NCI-H2081 treated with DMSO at 0.1 percent for 48 hours (cell line): Measurements from ENCODE around the gene TRA2B.

ENCODE experiments used
- DNase-seq: peaks from one replicate; lab custom pipeline; 2025; lab: John Stamatoyannopoulos, UW

The TRA2B gene

DNA sequence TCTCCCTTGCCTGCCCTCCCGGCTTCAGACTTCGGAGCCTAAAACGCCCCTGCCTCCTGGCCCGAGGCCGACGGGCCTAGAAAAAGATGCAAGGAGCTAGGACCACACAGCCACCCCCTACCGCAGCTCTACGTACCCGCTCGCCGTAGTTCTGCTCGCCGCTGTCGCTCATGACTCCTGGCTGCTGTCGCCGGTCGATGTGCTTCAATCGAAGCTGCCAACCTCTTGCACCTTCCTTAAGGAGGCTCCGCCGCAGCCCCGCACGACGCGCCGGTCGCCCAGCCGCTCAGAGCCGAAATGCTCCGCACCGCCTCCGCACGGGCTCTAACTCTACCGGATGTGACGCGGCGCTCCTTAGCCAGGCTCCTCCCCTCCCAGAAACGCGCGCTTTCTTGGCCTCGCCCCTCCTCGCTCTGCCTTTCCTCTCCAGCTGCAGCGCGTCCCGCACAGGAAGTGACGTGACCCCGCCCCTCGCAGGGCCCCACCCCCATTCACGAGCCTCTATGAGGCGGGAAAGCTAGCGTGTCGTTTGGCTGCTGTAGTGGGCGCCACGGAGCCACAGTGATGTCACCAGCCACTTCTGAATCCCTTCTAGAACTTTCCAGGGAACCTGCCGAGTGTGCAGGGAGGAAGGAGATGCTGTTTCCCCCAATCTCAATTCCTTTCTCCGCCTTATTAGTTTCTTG is at the start of gene TRA2B:
TRA2B (minus strand) TSS at position 326 of the 686 bp plus-strand sequence; CDS start at position 172, 154 bp downstream.
- DNase-seq: peak; percentile 97

DNA sequence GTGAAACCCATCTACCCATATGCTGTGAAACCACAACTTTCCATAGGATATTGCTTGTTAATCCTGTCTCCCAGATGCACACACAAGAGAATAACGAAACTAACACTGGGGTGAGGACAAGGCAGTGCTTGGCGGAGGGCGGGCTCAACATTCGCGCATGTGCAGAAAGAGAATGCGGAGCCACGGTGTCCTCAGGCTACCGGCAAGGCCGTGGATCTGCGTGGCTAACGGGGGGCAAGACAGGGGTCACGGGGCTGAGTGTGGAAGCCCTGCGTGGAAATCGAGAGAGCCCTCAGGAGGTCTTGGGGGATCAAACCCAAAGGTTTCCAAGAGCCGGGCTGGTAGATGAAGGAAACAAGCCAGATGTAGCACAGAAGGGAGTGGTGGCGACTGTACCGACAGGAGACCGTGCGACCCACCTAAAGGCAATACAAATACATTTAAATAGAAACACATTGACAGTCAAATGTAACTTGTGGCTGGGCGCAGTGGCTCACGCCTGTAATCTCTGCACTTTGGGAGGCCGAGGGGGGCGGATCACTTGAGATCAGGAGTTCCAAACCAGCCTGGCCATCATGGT is 48.5 kb upstream of the TRA2B start:
- no peak for DNase-seq

DNA sequence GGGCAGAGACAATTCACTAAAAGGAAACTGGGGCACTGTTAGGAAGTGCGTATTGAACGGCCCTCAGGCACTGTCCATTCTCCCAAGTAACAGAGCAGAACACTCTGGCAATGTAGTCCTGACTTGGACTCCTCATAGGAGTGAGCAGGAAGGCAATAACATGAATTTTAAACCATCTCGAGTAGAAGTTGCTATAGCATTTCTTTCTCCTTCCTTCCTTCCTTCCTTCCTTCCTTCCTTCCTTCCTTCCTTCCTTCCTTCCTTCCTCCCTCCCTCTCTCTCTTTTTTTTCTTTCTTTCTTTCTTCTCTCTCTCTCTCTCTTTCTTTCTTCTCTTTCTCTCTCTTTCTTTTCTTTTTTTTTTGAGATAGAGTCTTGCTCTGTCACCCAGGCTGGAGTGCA is 46.4 kb upstream of the TRA2B start:
- DNase-seq: no peak

DNA sequence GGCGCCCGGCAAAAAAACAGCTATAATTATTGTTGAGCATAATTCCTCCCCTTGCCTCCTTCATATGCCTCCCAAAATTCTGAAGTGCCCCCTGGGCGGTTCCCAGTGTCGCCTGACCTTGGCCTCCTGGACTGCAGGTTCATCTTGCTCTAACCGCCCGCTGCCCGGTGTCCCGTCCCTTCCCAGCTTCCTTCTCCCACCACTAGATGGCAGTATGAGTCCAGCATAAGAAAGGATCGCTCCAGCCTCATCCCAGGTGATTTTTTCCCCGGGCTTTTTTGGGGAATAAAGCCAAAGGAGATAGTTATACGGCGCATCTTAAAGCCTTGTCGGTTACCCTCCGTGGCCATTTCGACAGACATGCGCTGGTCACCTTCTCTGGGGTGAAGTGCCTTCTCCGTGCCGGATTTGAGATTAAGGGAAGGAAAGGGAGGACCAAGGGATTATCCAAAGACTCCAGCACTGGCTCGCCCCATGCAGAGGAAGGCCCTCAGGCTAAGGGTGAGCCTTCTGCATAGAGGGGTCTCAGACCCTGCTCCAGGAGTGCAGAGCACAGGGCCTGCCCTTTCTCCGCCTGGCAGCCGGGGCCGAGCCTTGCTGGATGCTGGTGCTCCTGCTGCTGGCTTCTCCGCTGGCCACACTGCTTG is 45.8 kb upstream of the TRA2B start:
- peak; percentile 18 for DNase-seq

DNA sequence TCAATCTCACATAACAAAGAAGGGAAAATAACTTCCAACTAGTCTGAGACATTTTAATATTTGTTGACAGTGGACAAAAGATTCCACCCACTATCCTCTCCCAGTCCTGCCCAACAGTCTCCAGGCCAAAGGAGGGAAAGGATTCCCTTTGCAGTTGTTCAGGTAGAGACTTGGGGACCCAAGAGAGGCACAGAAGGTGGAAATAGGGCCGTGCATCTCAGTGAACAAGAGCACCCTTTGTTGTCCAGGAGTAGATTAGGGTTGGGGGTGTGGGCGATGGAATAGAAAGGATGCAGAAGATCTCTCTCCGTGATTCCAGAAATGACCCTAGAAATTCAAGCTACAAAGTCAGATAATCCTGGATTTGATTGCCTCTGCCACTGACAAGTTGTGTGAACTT is 44.8 kb upstream of the TRA2B start:
- no peak for DNase-seq

DNA sequence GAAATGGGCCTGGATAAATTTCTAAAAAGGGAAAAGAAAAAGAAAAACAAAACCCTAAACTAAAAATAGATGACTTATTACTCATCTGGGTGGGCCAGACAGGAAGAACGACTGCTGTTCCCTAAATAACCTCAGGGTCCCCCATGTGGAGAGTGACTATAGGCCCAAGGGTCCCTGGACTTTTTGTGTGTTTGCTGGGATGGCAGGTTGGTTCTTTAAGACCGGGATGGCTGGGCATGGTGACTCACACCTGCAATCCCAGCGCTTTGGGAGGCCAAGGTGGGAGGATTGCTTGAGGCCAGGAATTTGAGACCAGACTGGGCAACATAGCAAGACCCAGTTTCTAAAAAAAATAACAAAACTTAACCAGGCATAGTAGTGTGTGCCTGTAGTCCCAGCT is 43.8 kb upstream of the TRA2B start:
- DNase-seq: no peak

DNA sequence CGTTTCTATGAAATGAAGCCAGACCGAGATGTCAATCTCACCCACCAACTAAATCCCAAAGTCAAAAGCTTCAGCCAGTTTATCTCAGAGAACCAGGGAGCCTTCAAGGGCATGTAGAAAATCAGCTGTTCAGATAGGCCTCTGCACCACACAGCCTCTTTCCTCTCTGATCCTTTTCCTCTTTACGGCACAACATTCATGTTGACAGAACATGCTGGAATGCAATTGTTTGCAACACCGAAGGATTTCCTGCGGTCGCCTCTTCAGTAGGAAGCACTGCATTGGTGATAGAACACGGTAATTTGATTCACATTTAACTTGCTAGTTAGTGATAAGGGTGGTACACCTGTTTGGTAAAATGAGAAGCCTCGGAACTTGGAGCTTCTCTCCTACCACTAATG is 41.9 kb upstream of the TRA2B start:
- no peak for DNase-seq

DNA sequence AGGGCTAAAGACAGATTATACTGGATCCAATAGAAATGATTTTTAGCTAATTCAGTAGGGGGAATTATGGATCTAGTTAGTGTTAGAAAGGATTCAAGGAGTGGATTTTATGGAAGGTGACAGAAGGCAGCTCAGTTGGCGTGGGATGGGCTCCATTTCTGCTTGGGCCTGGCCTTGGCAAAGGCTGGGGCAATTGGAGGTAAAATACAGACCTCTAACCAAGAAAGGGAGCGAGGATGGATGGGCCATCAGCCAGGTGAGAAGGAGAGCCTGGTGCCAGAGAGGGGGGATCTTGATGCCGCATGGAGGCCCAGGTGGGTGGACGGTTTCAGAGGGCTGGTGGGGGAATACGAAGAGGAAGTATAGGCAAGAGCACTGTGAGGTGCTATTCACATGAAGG is 40.7 kb upstream of the TRA2B start:
- no peak for DNase-seq

DNA sequence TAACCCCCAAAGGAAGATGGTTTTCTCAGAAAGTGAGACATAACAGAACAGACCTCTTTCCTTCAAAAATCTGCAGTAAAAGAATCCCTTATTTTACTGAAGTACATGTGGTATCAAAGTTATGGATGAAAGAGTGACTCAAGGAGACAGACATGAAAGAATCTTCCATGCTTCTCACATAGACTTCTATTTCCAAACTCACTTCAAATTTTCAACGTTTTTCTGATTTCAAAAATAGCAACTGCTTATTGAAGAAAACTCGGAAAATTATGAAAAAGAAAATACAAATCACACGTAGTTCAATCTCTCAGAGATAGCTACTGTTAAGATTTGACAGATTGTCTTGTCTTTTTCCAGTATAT is 39.8 kb upstream of the TRA2B start:
- DNase-seq: no peak

DNA sequence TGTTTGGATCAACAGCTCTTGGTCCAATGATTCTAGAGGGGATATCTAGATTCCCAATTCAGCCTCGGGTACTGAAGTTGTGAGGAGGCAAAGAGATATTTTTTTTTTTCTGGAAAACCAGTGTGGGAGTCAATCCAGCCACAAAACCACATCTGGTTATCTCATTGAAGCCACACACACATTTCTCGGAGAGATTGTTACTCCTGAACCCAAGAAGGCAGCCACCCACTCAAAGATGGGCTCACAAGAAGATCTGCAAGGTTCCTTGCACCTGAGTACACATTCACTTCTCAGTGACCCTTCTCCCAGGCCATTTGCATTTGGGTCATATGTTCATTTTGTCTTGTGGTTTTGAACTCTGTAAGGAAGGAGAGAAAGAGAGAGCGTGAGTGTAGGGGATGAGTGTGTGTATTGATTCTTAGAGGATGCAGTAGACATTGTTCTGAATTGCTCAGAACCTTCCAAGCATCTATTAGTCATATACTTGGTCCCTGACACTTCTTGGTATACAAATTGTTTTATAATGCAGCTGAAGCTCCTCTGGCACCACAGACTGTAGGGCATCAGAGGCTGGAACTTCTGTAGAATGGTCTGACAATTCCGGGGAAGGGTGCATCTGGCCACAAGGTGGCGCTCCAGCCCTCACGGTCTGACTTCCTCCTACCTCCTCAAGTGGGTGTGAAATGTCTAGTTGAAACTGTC is 39.3 kb upstream of the TRA2B start:
- DNase-seq: no peak

DNA sequence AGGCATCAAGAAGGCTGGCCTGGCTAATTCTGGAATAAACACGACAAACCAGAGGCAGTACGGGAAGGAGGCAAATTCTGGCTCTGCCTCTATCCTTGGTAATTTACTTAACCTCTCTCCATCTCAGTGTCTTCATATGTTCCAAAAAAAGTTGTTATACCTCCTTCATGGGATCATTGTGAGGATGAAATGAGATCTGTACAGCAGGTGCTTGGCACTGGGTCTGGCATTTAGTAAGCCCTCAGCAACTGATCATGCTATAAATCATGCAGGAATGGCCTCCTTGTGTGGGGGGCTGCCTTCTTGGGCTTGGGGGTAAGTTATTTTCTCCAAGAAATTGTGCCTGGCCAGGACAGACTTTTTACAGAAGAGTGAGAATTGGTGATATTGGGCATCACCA is 38.3 kb upstream of the TRA2B start:
- no peak for DNase-seq

DNA sequence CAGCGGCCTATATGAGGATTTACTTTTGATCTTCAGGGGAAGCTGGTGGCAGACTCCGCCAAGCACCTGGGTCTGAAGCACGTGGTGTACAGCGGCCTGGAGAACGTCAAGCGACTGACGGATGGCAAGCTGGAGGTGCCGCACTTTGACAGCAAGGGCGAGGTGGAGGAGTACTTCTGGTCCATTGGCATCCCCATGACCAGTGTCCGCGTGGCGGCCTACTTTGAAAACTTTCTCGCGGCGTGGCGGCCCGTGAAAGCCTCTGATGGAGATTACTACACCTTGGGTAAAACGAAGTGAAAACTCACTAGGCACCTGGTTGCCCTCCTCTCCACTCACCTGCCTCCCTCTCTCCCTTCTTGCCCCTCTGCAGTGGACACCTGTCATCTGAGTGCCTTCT is 33.8 kb upstream of the TRA2B start:
- DNase-seq: no peak

DNA sequence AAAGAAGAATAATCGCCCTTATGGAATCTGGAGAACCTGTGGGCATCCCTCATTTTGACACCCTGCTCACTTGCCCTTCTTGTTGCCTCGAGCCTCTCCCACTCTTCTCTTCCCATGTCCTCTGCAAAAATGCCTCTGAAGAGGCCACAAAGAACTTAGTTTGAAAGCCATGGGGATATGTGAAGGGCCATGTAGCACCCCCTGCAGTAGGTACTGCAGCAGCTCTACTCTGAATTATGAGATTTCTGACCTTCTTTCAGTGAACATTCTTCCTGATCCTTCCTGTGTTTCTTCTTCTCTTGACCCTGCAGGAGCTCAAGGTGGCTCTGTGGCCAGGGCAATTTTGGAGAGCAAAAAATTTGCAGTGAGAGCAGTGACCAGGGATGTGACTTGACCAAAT is 30.4 kb upstream of the TRA2B start:
- DNase-seq: no peak

DNA sequence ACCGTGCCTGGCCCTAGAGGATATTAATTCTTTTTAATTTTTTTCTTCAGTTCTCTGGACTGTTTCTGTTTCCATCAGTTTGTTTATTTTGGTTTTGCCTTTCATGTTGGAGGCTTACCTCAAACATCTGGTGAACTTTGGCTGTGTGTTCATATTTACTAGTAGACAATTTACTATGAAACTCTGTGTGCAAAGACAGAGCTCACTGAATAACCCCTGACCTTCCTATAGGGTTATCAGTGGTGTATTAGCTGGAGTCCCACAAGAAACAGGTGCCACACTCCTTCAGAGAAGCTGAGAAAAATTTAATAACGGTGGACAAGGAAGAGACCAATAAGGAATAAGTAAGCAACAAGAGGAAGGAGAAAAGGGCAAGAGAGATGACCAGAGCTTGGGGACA is 28.8 kb upstream of the TRA2B start:
- no peak for DNase-seq

DNA sequence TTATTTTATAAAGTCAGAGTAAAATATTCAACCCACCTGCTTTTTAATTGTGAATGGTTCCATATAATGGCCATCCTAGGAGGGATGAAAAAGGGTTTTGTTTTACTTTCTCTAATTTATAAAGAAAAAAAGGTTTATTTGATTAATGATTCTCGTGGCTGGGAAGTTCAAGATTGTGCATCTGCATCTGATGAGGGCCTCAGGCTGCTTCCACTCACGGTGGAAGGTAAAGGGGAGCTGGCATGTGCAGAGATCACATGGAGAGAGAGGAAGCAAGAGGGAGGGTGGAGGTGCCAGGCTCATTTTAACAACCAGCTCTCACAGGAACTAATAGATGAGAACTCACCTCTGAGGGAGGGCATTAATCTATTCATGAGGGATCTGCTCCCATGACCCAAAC is 27.7 kb upstream of the TRA2B start:
- DNase-seq: no peak

DNA sequence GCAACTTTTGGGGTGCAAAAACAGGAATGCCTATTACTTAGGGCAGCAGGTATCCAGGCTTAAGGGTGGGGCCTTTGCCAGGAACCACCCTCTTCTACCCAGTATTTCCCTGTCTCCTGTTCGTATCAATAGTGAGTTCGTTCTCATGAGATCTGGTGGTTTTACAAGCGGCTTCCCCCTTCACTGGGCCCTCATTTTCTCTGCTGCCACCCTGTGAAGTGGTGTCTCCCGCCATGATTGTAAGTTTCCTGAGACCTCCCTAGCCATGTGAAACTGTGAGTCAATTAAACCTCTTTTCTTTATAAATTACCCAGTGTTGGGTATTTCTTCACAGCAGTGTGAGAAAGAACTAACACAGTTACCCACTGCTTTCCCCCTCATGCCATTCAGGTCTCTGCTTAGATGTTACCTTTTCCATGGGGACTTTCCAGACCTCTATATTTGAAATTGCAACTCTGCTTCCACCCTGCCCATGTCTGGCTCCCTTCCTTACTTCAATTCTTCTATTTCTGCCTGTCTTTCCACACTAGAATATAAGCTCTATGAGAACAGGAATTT is 23.9 kb upstream of the TRA2B start:
- no peak for DNase-seq

DNA sequence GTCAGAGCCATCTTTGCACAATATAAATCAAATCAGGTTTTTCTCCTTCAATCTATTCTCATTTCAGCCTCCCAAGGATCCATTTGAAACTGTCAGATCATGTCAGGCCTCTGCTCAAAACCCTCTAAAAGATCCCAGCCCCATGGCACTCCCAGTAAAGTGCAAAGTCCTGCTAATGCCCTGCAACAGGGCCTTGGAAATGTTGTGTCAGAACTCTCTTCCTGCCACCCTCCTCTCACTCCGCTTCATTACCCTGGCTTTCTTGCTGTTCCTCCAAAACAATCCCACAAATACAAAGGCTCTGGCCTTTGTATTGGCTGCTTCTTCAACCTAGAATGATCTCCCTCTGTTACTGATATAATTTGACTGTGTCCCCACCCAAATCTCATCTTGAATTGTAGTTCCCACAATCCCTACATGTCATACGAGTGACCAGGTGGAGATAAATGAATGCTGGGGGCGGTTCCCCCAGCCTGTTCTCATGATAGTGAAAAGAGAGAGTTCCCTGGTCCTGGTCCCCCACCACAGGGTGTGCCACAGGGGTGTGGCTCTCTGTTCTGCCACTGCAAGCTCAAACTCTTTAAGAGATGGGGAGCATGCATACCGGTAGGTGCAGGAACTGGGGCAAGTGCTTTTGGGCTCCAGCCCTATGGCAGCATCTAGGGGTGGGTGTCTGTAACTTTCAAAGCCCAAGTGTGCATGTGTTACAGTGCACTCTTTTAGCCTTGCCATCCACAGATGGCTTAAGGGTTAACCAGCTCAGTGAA is 22.9 kb upstream of the TRA2B start:
- no peak for DNase-seq

DNA sequence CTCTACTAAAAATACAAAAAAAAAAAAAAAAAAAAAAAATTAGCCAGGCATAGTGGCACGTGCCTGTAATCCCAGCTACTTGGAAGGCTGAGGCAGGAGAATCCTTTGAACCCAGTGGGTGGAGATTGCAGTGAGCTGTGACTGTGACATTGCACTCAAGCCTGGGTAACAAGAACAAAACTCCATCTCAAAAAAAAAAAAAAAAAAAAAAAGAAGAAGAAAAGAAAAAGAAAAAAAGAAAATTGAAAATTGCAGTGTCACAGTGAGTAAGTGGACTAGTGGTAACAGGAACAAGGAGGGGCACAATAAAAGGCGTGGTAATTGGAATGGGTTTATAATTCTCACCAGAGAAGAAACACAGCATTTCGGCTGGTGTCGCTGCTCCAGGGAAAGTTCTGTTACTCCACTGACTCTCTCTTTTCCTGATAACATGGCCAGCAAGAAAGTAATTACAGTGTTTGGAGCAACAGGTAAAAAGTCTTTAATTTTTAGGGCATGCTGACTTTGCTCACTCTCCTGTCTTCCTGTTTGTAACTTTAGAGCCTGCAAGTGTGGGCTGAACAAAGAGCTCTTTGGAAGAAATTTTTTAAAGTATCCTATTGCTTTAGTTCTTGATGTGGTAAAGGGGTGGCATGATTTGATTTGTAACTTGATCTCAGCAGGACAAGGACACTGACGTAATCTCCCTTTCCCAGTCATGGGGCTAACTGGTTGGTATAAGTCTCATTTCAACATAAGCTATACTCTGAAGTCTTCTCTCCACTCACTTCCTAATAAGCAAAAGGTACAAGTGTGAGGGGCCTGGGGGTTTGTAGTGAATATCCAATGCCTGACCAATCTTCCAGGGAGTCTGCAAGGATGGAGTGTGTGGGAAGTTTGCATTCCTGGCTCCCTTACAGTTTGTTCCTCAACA is 22.1 kb upstream of the TRA2B start:
- no peak for DNase-seq

DNA sequence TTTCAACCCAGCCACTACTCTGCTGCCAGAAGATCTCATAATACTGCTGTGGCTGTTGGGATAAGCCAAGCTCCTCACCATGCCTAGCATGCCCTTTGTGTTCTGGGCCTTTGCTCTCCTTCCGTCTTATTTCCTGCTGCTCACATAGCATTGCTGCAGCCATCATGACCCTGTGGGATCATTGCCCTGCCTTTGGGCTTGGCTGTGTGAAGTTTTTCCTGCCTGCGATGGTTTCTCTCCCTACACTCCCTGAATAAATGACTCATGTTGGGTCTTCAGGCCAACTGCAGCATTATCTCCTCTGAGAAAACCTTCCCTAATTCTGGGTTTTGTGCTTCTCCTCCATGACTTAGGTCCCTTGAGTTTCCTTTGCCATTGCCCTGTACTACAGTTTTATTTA is 20.8 kb upstream of the TRA2B start:
- no peak for DNase-seq

DNA sequence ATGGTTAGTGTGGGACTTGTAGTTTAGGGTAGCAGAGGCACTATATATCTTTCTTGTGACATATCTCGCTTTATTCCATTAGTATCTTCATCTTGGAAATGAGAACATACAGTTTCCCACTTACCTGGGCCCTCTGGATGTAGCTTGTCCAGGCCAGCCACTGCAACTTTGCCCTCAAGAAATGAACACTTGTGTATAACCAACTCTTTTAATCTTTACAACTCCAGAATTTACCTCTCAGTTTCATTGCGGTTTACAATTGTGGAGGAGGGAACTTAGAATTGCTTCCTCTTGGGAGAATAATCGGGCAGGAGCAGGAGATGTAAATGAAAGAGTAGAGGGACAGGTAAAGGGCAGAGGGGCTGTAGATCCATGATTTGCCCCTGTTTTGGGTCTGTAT is 18.4 kb upstream of the TRA2B start:
- DNase-seq: no peak

DNA sequence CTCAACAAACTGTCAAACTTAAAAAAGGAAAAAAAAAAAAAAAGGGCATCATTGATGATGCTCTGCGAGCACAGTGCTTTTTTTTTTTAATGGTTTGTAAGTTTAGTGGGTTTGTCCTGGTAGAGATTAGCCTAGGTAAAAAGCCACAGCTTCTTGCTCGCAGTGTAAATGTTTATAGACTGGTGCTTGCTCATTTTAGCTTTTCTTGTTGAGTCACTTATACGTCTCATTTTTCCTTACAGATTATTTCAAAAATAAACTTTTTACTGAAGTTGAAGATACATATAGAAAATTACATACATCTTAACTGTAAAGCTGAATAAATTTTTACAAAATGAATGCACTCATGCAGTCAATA is 16.5 kb upstream of the TRA2B start:
- no peak for DNase-seq
